ENCODE data around the gene NRP1. TPM values are rescaled to one million over a fixed set of nuclear protein-coding genes. Genes with fewer than 3 reads are reported as not detected.

The NRP1 gene
- total RNA-seq, 4 donors from 2014 or later = 3.1 to 27.7 (median 12.0) TPM

DNA sequence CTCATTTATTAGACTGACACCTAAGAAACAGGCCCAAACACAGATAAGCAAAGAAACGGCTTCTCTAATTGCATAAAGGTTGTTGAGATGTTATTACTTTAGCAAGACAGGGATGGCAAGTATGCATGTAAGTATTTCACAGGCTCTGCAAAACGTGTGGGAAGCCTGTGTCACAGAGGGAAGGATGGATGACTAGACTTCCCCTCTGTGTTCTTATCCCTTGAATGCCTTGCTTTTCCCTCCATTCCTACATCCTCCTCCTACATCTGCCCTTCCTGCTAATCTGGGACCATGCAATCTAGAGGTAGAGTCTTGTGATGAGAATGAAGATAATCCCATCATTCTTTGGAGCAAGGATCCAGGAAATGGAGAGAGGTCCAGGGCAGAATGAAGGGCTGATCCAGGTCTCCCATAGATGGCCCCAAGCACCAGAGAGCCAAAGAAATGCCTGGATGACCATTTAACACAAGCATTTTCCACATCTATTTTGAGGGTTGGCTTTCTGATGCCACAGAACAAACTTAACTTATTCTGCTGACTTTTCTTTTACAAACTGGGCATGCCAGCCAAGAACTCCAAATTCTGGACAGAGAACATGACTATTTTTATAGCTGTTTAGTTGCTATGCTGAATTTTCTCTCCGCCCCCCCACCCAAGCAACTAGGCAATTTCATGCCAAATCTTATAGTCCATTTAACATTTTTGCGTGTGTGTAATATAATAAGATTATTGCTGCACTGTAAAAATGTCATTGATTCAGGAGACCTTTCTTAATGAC, 48.1 kb downstream of the NRP1 start:
- 64 to 67% methylated on average over 4 of the region's 4 CpGs for WGBS, 2 donors
- no peaks in the 10 kb centered on the region for H3K36me3 ChIP-seq
- intact Hi-C loops (cut with DNase I) = no loop called here
- H3K9me3 ChIP-seq = no peaks in the 10 kb centered on the region
- no peak for DNase-seq
- H3K4me3 ChIP-seq = no peak overlapping the region
- TF ChIP-seq, protein P1, sequence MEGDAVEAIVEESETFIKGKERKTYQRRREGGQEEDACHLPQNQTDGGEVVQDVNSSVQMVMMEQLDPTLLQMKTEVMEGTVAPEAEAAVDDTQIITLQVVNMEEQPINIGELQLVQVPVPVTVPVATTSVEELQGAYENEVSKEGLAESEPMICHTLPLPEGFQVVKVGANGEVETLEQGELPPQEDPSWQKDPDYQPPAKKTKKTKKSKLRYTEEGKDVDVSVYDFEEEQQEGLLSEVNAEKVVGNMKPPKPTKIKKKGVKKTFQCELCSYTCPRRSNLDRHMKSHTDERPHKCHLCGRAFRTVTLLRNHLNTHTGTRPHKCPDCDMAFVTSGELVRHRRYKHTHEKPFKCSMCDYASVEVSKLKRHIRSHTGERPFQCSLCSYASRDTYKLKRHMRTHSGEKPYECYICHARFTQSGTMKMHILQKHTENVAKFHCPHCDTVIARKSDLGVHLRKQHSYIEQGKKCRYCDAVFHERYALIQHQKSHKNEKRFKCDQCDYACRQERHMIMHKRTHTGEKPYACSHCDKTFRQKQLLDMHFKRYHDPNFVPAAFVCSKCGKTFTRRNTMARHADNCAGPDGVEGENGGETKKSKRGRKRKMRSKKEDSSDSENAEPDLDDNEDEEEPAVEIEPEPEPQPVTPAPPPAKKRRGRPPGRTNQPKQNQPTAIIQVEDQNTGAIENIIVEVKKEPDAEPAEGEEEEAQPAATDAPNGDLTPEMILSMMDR (IDR thresholded peaks at IDR 0.05) = no peak
- no peak for TF ChIP-seq POLR2A (IDR thresholded peaks at IDR 0.05)
- H3K27me3 ChIP-seq = no peaks in the 10 kb centered on the region
- peaks cover 0 to 31% (median 11%) of the 10 kb centered on the region in 3 donors for H3K4me1 ChIP-seq
- H3K27ac ChIP-seq = peak overlapping the region in 2 of 4 donors; percentile 12 to 44

DNA sequence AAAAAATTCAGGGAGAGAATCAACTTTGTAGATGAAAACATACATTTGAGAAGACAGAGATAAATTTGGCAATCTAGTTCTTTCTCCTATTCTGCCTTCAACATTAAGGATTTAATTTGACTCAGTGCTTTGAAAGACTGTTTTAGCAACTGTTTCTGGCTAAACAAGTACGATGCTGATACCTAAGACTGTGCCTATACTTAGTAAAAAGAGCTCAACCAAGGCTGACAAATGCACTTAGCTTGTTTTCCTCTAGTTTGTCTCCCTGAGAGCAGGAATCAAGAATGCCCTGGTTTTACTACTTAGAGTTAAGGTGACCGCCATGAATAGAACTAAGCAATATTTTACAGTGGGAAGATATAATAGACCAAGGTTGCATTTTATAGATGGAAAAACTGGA, 49.5 kb downstream of the NRP1 start:
- WGBS, 2 donors = 60 to 68% methylated on average over 2 of the region's 2 CpGs
- no peaks in the 10 kb centered on the region for H3K9me3 ChIP-seq
- no peak for TF ChIP-seq POLR2A (IDR thresholded peaks at IDR 0.05)
- TF ChIP-seq, protein P1 (IDR thresholded peaks at IDR 0.05) = no peak
- DNase-seq = no peak
- no peaks in the 10 kb centered on the region for H3K36me3 ChIP-seq
- H3K27me3 ChIP-seq = no peaks in the 10 kb centered on the region
- intact Hi-C loops (cut with DNase I) = no loop called here
- peaks cover 0 to 17% (median 3%) of the 10 kb centered on the region in 3 donors for H3K4me1 ChIP-seq
- peak overlapping the region in 2 of 4 donors; percentile 6 to 25 for H3K27ac ChIP-seq
- no peak overlapping the region for H3K4me3 ChIP-seq

DNA sequence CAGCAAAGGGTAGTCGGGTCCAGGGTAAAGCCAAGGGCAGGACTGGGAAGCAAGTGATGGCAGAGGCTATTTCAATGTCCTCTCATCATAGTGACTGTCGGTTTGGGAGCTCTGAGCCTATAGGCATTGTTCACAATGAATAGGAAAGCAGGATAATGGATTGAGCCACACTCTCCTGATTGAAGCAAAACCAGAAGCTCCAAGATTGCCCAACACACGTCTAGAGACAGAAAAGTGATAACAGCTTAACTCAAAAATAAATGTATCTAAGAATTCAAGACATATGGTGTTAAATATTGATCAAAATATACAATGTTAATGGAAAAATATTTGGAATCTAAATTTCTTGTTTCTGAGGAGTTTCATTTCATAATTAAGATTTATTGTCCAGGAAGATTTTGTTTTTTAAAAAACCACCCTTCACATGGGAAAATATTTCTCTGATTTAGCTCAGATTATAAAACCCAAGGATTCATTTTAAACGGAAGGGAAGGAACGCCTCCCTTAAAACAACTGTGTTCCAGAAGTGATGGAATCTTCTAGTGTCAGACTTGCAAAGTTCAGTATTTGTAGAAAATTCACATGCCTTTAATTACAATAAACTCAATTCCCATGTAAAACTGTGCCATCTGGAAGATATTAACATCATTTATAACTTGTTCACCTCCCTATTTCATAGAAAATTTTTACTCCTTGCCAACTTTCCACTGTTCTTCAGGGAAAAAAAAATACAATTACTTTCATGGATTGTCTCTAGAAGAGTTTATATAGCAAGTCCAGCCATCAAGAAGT, 54.5 kb downstream of the NRP1 start:
- no peaks in the 10 kb centered on the region for H3K27me3 ChIP-seq
- H3K4me3 ChIP-seq = no peak overlapping the region
- no peak for DNase-seq
- intact Hi-C loops (cut with DNase I) = no loop called here
- H3K36me3 ChIP-seq = no peaks in the 10 kb centered on the region
- WGBS, 2 donors = 60 to 80% methylated on average over 5 of the region's 5 CpGs
- H3K4me1 ChIP-seq = peaks cover 0 to 39% (median 14%) of the 10 kb centered on the region in 3 donors
- no peaks in the 10 kb centered on the region for H3K9me3 ChIP-seq
- peak overlapping the region in 1 of 4 donors; percentile 23 for H3K27ac ChIP-seq
- TF ChIP-seq, protein P1 (IDR thresholded peaks at IDR 0.05) = no peak
- no peak for TF ChIP-seq POLR2A (IDR thresholded peaks at IDR 0.05)

GRCh38 chr10:33279276-33279675, 55.2 kb downstream of the NRP1 start:
- Histone ChIP-seq H3K27me3 (no peaks in the 10 kb centered on the region), H3K9me3 (no peaks in the 10 kb centered on the region), H3K4me1 (peaks cover 0 to 43% (median 14%) of the 10 kb centered on the region in 3 donors), H3K27ac (no peak overlapping the region), H3K4me3 (no peak overlapping the region), H3K36me3 (no peaks in the 10 kb centered on the region)
- TF ChIP-seq, protein P1 (IDR thresholded peaks at IDR 0.05) = no peak
- no peak for TF ChIP-seq POLR2A (IDR thresholded peaks at IDR 0.05)
- intact Hi-C loops (cut with DNase I) = no loop called here
- 58 to 75% methylated on average over 5 of the region's 5 CpGs for WGBS, 2 donors
- no peak for DNase-seq

- TF ChIP-seq, protein P1 (IDR thresholded peaks at IDR 0.05) = no peak
- no peak for TF ChIP-seq POLR2A (IDR thresholded peaks at IDR 0.05)
- intact Hi-C loops (cut with DNase I) = no loop called here
- no peak overlapping the region for H3K4me3 ChIP-seq
- no peaks in the 10 kb centered on the region for H3K9me3 ChIP-seq
- H3K27me3 ChIP-seq = no peaks in the 10 kb centered on the region
- peak overlapping the region in 1 of 4 donors; percentile 9 for H3K27ac ChIP-seq
- DNase-seq = no peak
- H3K4me1 ChIP-seq = peaks cover 6 to 54% (median 20%) of the 10 kb centered on the region in 3 donors
- 41 to 72% methylated on average over 3 of the region's 3 CpGs for WGBS, 2 donors
- H3K36me3 ChIP-seq = no peaks in the 10 kb centered on the region
Measured at GRCh38 chr10:33278198-33278597, 56.3 kb downstream of the NRP1 start.
